GM15510 (cell line): ENCODE results near the gene OTOP2.

Experiments
- POLR2A ChIP-seq: IDR thresholded peaks from 3 replicates; pipeline ENCODE4 v1.6.1; 2011; ENCODE audit warnings: borderline replicate concordance; ENCODE audit not compliant: insufficient read length; ENCODE audit errors: extremely low read depth

The OTOP2 gene

GRCh38 chr17:74936470-74936799 lies 12.4 kb downstream of the OTOP2 start:
- no peak for TF ChIP-seq POLR2A

- TF ChIP-seq POLR2A = no peak
These were observed 13.3 kb downstream of the OTOP2 start for GRCh38 chr17:74937064-74938051.

- TF ChIP-seq POLR2A = no peak
These were observed 14.3 kb downstream of the OTOP2 start for GRCh38 chr17:74938194-74938950.

- TF ChIP-seq POLR2A = no peak
These were observed 15.5 kb downstream of the OTOP2 start for GRCh38 chr17:74939534-74939933.

- TF ChIP-seq POLR2A = no peak
These were observed 17.2 kb downstream of the OTOP2 start for GRCh38 chr17:74941128-74941725.

- no peak for TF ChIP-seq POLR2A
These were observed 19.9 kb downstream of the OTOP2 start for GRCh38 chr17:74943808-74944522.

- TF ChIP-seq POLR2A = no peak
These were observed 21.5 kb downstream of the OTOP2 start for GRCh38 chr17:74945543-74945942.

- no peak for TF ChIP-seq POLR2A
These were observed 22.6 kb downstream of the OTOP2 start for GRCh38 chr17:74946641-74947040.

- TF ChIP-seq POLR2A = no peak
These were observed 23.1 kb downstream of the OTOP2 start for GRCh38 chr17:74947041-74947754.

- TF ChIP-seq POLR2A = no peak
These were observed 25.5 kb downstream of the OTOP2 start for GRCh38 chr17:74949455-74950115.

GRCh38 chr17:74950207-74950606 lies 26.1 kb downstream of the OTOP2 start:
- TF ChIP-seq POLR2A = no peak

- no peak for TF ChIP-seq POLR2A
These were observed 27.0 kb downstream of the OTOP2 start for GRCh38 chr17:74951065-74951464.

- no peak for TF ChIP-seq POLR2A
These were observed 27.8 kb downstream of the OTOP2 start for GRCh38 chr17:74951680-74952421.
